HG02798 (cell line): Measurements from ENCODE around the gene BMI1.

Experiments
- ATAC-seq: cut with Tn5 transposase; IDR thresholded peaks from one replicate; pipeline ENCODE4 v1.9.1; 2021; ENCODE audit warnings: mild to moderate bottlenecking; ENCODE audit not compliant: unreplicated experiment, poor library complexity

BMI1 gene

GRCh38 chr10:22365233-22365632 lies 44.3 kb downstream of the BMI1 start:
- ATAC-seq, result no peak

GRCh38 chr10:22365644-22366434 lies 44.9 kb downstream of the BMI1 start:
- no peak for ATAC-seq

GRCh38 chr10:22366435-22366703 lies 45.5 kb downstream of the BMI1 start:
- no peak for ATAC-seq

- no peak for ATAC-seq
Measured at GRCh38 chr10:22366771-22367170, 45.9 kb downstream of the BMI1 start.

GRCh38 chr10:22367471-22367870 lies 46.6 kb downstream of the BMI1 start:
- no peak for ATAC-seq

- no peak for ATAC-seq
Measured at GRCh38 chr10:22368402-22368801, 47.5 kb downstream of the BMI1 start.

GRCh38 chr10:22368981-22369380 lies 48.1 kb downstream of the BMI1 start:
- no peak for ATAC-seq

- ATAC-seq, result no peak
Measured at GRCh38 chr10:22369434-22370072, 48.7 kb downstream of the BMI1 start.

- ATAC-seq, result no peak
Measured at GRCh38 chr10:22370320-22370719, 49.4 kb downstream of the BMI1 start.

GRCh38 chr10:22372298-22372697 lies 51.4 kb downstream of the BMI1 start:
- ATAC-seq, result no peak

- ATAC-seq, result no peak
Measured at GRCh38 chr10:22372917-22373316, 52.0 kb downstream of the BMI1 start.

- no peak for ATAC-seq
Measured at GRCh38 chr10:22374489-22375126, 53.7 kb downstream of the BMI1 start.

GRCh38 chr10:22379059-22379458 lies 58.2 kb downstream of the BMI1 start:
- ATAC-seq, result peak; percentile 47
